NCI-H146 treated with DMSO at 0.1 percent for 48 hours (cell line): ENCODE results near the gene AMZ1.
"Not testable (repeated sequence)": the region's sequence is repeated elsewhere in the genome, so short reads cannot be mapped to it uniquely, and the experiment has no call there.

Source experiments
- DNase-seq: peaks from one replicate; lab custom pipeline; 2025; ENCODE audit not compliant: unreplicated experiment; lab: John Stamatoyannopoulos, UW

AMZ1 gene

DNA sequence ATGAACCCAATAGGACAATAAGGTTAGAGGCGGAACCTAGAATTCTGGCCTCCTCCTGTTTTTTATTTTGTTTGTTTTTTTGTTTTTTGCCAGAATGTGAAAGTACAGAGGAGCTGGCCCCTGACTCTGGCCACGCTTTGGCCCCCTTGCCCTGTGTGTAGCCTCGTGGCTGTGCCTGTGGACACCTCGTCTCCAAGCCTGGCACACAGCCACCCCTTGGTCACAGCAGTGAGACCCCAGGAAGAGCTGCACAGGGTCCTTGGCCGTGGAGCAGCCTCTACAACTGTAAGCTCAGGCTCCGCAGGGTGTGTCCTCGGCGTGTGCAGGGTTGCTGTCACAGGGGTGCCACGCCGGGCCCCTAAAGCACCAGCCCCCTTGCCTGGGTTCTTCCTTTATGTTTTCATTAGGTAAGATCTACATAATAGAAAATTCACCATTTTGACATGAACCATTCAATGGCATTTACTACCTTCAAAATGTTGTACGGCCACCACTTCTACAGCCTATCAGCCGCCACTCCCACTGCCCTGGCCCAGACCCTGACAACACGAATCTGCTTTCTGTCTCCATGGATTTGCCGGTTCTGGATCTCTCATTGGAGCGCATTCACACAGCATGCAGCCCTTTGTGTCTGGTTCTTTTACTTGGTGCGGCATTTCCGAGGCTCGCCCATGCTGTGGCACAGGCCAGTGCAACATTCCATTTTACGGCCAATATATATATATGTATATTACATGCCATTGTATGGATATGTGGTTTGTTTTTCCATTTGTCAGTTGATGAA lies 51.0 kb downstream of the AMZ1 start:
- no peak for DNase-seq

DNA sequence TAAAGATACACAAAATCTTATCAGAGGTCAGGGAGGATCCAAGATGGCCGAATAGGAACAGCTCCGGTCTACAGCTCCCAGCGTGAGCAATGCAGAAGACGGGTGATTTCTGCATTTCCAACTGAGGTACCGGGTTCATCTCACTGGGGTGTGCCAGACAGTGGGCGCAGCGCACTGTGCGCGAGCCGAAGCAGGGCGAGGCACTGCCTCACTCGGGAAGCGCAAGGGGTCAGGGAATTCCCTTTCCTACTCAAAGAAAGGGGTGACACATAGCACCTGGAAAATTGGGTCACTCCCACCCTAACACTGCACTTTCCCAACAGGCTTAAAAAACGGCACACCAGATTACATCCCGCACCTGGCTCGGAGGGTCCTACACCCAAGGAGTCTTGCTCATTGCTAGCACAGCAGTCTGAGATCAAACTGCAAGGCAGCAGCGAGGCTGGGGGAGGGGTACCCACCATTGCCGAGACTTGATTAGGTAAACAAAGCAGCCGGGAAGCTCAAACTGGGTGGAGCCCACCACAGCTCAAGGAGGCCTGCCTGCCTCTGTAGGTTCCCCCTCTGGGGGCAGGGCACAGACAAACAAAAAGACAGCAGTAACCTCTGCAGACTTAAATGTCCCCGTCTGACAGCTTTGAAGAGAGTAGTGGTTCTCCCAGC lies 55.7 kb downstream of the AMZ1 start:
- not testable (repeated sequence) for DNase-seq

DNA sequence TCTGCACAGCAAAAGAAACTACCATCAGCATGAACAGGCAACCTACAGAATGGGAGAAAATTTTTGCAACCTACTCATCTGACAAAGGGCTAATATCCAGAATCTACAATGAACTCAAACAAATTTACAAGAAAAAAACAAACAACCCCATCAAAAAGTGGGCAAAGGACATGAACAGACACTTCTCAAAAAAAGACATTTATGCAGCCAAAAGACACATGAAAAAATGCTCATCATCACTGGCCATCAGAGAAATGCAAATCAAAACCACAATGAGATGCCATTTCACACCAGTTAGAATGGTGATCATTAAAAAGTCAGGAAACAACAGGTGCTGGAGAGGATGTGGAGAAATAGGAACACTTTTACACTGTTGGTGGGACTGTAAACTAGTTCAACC lies 60.7 kb downstream of the AMZ1 start:
- not testable (repeated sequence) for DNase-seq

DNA sequence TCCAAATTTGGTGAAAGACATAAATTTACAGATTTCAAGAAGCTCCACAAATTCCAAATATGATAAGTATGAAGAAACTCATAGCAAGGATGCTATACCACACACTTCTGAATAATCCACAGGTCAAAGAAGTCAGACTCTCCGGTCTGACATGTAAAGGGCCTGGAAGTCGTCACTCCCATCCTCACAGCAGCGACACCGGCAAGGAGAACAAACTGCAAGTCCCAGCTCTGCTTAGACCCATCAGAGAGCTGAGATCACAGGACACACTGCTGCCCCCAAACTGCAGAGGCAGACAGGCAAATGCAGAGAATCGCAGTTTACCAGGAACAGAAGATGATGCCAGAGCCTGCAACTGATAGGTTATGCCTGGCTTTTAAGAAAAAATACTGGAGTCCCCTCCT lies 62.0 kb downstream of the AMZ1 start:
- no peak for DNase-seq

DNA sequence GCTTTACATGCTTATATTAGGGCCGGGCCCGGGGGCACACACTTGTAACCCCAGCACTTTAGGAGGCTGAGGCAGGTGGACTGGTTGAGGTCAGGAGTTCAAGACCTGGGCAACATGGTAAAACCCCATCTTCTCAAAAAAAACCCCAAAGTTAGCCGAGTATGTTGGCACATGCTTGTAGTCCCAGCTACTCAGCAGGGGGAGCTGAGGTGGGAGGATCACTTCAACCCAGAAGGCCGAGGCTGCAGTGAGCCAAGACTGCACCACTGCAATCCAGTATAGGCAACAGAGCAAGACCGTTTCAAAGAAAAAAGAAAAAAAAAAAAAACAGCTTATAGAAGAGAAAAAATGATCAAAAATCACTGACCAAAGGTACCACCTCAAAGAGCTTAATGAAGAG lies 63.1 kb downstream of the AMZ1 start:
- no peak for DNase-seq

DNA sequence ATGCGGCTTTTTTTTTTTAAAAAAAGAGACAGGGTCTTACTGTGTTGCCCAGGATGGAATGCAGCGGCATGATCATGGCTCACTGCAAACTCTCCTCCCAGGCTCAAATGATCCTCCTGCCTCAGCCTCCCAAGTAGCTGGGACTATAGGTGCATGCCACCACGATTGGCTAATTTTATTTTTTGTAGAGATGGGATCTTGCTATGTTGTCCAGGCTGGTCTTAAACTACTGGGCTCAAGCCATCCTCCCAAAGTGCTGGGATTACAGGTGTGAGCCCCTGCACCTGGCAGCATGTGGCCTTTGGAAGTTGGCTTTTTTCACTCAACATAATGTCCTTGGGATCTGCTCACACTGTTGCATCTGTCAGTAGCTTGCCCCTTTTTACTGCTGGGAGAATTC lies 65.1 kb downstream of the AMZ1 start:
- DNase-seq = no peak

DNA sequence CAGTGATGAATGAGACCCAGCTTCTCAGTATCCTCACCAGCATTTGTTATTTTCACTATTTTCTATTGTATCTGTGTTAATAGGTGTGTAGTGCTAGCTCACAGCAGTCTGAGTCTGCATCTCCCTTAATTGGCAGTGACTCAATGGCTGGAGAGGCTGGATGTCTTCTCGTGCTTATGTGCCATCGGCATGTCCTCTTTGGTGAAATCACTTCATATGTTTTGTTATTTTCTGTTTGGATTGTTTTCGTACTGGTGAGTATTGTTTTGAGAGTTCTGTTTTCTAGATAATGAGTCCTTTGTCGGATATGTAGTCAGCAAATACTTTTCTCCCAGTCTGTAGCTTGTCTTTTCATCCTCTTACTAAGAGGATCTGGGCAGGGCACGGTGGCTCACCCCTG lies 66.1 kb downstream of the AMZ1 start:
- no peak for DNase-seq

DNA sequence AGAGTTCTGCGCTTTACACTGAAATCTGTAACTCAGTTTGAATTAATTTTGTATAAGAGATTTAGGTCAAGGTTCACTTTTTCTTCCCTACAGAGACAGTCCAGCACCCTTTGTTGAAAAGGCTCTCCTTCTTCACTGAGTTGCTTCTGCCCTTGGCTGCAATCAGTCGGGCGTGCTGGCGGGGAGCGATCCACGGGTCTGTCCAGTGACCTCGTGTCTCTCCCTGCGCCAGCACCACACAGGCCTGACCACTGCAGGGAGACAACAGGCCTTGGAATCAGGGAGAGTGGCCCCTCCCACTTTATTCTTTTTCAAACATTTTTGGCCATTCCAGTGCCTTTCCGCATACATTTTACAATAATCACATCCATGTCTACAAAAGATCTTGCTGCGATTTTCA lies 66.9 kb downstream of the AMZ1 start:
- DNase-seq = no peak

DNA sequence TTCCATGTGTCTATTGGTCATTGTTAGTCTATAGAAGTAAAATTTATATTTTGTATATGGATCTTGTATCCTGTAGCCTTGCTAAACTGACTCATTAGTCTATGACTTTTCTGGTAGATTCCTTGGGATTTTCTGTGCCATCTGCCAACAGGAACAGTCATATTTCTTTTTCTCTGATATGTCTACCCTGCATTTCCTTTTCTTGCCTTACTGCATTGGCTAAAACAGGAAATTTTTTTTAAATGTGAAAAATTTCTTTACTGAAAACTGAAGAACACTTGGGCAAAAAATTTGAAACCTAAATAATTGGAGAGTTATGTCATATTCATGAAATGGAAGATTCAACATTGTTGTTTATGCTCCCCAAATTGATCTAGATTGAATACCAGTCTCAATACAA lies 67.5 kb downstream of the AMZ1 start:
- no peak for DNase-seq

DNA sequence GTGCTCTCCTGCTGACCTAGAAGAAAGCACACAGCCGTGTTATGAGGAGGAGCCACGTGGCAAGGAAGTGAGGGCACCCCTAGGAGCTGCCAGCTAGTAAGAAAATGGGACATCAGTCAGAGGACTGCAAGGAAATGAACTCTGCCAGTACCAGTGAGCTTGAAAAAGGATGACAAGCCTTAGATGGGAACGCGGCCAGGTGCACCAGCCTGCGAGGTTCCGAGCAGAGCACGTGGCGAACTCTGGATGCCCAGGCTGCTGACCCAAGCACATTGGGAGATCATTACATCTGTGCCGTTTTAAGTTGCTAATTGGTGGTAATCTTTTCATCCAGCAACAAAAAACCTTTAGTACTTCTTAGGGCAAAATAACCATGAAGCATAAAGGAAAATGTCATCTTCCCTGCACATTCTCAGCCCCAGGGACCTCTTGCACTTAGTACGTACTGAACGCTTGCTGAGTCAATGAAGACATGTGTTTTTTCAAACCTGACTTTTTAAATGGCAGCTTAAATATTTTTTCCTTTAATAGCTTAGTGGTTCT lies 69.4 kb downstream of the AMZ1 start:
- DNase-seq = no peak

DNA sequence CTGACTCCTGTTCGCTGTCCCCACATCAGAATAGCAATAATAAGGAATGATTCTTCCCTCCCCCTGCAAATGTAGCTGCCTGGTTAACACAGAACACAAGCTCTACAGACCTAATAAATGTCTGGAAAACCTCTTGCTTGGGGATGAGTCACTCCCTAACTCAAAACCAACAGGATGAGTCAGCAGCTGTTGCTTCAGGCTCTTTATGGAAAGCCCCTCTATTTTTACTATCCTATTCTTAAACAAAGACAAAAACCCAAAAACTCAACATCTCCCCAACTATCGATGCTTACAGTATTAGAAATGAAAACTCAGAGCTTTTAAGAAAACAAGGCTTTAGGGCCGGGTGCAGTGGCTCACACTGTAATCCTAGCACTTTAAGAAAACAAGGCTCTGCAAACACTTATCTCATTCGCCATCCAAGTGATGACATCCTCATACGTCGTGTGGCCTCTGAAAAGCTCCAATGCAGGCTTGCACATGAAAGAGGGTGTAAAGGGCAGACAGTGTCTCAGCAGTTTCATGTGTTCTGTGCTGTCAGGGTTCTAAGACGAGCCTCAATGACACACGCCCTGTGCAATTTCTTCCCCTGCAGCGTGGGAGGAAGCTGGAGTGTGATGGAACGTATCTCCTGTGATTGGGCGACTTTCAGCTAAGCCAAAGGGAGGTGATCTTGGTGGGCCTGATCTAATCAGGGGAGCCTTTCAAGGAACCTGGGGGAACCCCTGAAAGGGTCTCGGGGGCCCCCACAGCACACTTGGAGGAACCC lies 70.1 kb downstream of the AMZ1 start:
- no peak for DNase-seq

DNA sequence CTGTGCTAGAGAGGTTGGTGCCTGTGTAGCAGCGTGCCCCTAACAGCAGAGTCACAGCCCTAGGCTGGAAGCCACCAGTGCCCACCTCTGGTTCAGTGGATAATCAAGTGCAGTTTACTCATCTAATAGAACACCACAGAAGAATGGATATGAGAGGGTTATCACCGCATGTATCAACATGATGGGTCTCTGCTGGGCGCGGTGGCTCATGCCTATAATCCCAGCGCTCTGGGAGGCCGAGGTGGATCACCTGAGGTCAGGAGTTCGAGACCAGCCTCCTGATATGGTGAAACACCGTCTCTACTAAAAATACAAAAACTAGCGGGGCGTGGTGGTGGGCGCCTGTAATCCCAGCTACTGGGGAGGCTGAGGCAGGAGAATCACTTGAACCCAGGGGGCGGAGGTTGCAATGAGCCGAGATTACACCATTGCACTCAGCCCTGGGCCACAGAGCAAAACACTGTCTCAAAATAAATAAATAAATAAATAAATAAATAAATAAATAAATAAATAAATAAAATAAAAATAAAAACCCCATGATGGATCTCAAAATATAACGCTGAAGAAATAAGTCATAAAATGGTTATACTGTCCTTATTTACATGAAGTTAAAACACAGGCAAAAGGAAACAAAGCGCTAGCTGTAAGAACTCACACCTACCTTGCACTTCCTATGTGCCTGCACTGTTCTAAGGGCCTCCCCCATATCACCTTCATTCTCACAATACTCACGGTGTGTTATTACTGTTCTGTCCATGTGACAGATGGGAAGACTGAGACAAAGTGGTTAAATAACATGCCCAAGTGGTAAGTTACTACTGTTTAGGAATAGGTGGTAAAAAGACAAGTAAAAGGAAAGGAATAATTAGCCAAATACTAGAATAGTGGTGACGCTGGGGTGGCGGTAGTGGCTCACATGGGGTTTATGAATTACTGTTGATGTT lies 70.9 kb downstream of the AMZ1 start:
- no peak for DNase-seq

DNA sequence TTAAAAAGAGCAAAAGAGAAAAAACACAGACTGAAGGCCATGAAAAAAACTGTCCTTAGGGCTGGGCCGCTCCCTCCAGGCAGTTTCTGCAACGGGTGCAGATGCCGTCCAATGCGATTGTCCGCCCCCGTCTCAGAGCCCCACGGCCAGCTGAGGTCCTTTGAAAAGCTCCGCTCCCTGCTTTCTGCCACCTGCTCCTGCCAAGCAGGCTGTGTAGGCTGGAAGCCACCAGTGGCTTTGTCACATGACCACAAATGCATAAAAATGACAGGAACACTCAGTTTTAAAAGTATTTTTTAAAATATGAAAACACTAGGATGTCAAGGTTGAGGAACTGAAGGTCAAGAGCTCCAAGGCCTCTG lies 71.7 kb downstream of the AMZ1 start:
- DNase-seq = peak; percentile 74

DNA sequence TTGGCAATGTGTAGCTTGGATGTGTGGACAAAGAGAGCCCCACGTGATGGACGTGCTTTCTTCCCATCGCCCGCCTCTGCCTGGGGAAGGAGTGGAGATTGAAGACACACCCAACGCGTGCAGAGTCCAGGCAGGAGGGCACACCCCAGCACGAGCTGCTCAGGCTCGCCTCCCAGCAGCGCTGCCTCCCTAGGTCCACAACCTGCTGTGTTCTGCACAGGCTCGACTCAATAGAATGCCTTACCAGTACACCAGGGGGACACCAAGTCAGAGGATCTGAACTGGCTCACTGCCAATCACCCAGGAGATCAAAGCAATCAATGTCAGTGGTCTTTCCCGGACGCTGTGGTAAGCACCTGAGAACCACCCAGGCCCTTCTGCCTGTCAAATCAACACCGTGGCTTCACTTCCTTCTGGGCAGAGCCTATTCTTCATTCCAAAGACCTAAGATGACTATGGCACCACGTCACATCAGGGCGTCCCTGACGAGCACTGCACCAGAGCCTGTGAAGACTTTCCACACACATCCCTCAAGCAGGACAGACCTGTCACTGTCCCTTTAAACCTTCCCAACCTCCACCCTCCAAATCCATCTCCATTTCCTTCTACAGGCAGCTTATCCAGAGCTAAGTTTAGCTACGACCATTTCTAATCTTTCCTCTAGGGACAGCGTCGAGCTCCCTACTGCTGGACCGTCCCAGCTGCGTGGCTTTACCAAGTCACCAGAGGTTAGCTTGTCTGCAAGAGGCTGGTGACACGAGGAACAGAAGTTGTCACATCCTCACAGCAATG lies 72.3 kb downstream of the AMZ1 start:
- DNase-seq = peak; percentile 74

DNA sequence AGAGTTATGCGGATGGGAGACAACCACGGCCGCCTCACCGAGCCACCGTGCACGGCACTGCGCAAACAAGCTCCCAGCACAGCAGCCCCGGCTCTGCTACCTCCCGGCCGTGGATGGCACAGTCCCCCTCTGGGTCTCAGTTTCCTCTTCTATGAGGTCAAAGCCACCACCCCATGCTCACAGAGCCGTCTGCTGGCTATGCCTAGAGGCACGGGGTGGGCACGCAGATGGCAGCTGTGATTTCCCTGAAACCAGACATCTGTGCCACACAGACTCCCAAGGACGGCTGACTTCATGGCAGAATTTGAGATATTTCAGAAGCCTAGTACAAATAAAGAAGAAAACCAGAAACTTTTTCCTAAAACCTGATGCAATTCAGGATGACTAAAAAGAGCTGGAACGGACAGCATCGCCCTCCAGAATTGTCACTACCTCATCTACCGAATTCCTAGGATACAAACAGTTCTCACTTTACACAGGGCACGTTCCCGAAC lies 73.2 kb downstream of the AMZ1 start:
- DNase-seq = no peak

DNA sequence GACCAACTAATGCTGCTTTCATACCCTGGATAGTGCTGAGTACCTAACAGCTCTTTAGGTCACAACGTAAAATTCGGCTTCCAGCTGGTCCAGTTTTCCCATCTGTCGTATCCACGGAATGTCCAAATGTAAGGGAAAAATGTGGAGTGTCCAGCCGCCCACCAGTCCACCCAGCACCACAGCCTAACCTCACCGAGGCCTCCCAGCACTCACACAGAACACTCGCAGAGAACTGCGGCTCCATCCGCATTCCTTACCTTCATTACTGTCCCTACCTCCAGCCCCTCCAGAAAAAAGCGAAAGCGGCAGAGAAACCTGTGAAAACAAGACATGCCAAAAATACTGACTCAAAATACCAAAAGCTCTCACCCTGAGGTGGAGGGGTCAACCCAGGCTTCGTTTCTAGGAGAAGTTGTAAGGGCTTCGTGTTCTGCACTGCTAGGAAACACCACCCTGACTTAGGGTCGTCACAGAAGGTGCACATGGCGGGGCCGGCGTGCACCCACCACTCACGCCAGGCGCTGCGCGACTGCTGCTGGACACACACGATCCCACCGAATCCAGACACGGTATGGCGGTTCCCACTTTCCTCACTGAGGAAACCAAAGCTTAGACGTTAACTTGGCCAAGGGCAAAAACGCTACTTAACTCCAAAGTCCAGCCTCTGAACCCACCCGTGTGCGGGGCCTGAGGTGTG lies 73.9 kb downstream of the AMZ1 start:
- no peak for DNase-seq

DNA sequence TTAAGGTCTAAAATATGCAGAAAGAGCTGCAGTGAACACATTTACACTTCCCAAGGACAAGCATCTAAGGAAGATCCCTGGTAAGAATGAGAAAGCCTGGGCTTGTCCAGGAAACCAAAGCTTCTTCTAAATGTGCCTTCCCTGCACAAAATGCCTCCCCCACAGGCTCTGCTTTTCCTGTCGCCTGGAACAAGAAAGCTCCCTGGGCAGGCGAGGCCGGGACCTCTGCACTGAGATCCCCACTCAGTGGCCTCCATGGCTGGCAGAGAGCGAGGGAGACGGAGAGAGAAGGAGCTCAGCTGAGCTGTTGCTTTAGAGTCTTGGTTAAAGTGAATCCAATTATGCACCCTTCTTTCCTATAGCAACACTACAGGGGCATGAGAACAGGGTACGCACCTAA lies 75.6 kb downstream of the AMZ1 start:
- no peak for DNase-seq

DNA sequence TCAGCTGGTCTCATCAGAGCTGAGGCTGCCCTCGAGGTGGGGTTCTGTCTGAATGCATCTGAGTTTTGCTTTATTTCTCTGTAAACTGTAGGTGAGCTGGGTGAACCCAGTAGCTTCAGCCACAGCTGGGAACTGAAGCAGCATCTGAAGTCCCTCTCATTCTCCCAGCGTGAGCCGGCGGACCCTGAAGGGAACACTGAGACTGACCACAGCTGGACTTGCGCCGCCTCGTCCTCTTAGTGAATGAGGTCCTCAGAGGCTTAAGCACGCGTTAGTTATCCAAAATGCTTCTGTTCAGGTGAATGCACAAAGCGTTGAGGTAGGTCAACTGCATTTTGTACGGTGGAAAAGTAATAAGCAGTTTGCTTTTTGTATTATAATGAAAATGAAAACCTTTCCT lies 76.6 kb downstream of the AMZ1 start:
- DNase-seq = no peak
